Measurements from ENCODE around the gene DDX43. TPM values are rescaled to one million over a fixed set of nuclear protein-coding genes. Genes with fewer than 3 reads are reported as not detected.

The DDX43 gene
- total RNA-seq, 1 donor from 2014 or later, result 1.3 TPM

Other genes with a start within 250 kb of the DDX43 start
- not detected in 2 replicates for gene KHDC1L, start 169.3 kb upstream of the DDX43 start, total RNA-seq
- gene KHDC1, start 131.6 kb upstream of the DDX43 start, total RNA-seq, result 2.6 and 2.9 TPM in 2 replicates
- gene DPPA5, start 40.6 kb upstream of the DDX43 start, total RNA-seq, result not detected in 2 replicates
- gene KHDC3L, start 32.2 kb upstream of the DDX43 start, total RNA-seq, result not detected in 2 replicates
- 1.0 TPM in 2 replicates for gene OOEP, start 24.9 kb upstream of the DDX43 start, total RNA-seq
- gene CGAS, start 57.5 kb downstream of the DDX43 start, total RNA-seq, result 52.5 and 56.2 TPM in 2 replicates
- 43.7 and 44.6 TPM in 2 replicates for gene MTO1, start 66.9 kb downstream of the DDX43 start, total RNA-seq
- gene EEF1A1, start 126.2 kb downstream of the DDX43 start, total RNA-seq, result 7,103 and 7,206 TPM in 2 replicates